Cardiac fibroblast (primary cell): ENCODE measurements around the gene UGT1A10.

Experiments used
- DNase-seq, 2 donors: peaks; one replicate each; pipeline versions ENCODE4 v3.0.0 to v3.0.0-alpha.2; 2010; ENCODE audit warnings: low read depth in 2 of 2
- H3K4me3 ChIP-seq, 2 donors: replicated peaks in 1 of 2; 1 replicate in 1 of 2; 2 replicates in 1 of 2; pipeline ENCODE4 v1.5.1; 2011; ENCODE audit warnings: low read depth in 2 of 2, low read length in 2 of 2, mild to moderate bottlenecking in 2 of 2, moderate library complexity in 1 of 2
- TF ChIP-seq, protein P1 (sequence below): IDR thresholded peaks from one replicate; pipeline ENCODE4 v1.5.1; 2011; ENCODE audit warnings: low read depth, mild to moderate bottlenecking, low read length, inconsistent platforms

Gene UGT1A10

DNA sequence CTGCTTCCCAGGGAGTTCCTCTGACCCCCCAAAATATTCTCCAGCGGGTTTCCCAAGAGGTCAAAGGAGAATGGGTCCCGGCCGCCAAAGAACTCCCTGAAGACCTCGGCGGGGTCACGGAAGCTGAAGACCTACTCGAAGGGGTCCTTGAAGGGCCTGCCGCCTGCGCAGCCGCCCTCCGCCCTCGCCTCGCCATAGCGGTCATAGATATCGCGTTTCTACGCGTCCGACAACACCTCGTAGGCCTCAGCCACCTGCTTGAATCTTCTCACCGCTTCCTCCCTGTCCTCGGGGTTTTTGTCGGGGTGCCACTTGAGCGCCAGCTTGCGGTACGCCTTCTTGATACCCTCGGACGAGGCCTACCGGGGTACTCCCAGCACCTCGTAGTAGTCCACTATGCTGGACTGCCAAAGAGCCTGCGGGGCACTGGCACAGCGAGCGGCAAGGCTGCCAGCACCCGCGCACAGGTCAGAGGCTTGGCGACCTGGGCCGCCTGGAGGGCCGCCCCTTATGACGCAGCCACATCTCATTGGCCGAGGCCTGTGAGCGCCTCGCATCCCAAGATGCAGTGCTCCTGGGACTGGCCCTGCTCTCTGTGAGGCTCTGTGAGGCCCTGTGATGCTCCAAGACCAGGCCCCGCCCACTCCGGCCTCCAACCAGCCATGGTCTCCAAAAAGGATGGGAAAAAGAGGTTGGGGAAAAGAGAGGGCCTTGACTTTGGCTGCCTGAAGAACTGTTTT, 118.8 kb downstream of the UGT1A10 start:
- H3K4me3 ChIP-seq: no peak overlapping the region
- TF ChIP-seq, protein P1, sequence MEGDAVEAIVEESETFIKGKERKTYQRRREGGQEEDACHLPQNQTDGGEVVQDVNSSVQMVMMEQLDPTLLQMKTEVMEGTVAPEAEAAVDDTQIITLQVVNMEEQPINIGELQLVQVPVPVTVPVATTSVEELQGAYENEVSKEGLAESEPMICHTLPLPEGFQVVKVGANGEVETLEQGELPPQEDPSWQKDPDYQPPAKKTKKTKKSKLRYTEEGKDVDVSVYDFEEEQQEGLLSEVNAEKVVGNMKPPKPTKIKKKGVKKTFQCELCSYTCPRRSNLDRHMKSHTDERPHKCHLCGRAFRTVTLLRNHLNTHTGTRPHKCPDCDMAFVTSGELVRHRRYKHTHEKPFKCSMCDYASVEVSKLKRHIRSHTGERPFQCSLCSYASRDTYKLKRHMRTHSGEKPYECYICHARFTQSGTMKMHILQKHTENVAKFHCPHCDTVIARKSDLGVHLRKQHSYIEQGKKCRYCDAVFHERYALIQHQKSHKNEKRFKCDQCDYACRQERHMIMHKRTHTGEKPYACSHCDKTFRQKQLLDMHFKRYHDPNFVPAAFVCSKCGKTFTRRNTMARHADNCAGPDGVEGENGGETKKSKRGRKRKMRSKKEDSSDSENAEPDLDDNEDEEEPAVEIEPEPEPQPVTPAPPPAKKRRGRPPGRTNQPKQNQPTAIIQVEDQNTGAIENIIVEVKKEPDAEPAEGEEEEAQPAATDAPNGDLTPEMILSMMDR: no peak
- no peak for DNase-seq

DNA sequence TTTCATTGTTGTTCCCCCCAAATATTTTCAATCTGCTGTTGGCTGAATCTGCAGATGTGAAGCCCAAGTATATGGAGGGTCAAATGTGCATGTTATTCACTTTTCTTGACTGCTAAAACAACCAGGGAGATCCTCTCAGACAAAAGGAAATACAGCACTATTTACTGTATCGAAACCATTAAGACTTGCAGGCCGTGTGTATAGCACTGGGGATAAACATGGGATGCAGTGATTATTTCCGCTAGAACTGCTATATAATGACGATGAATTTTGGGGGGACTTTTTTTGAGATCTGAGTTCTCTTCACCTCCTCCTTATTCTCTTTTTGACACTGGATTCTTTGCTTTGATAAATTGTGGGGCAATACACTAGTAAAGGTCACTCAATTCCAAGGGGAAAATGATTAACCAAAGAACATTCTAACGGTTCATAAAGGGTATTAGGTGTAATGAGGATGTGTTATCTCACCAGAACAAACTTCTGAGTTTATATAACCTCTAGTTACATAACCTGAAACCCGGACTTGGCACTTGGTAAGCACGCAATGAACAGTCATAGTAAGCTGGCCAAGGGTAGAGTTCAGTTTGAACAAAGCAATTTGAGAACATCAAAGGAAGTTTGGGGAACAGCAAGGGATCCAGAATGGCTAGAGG, 120.3 kb downstream of the UGT1A10 start:
- DNase-seq: no peak
- TF ChIP-seq, protein P1: no peak
- no peak overlapping the region for H3K4me3 ChIP-seq

DNA sequence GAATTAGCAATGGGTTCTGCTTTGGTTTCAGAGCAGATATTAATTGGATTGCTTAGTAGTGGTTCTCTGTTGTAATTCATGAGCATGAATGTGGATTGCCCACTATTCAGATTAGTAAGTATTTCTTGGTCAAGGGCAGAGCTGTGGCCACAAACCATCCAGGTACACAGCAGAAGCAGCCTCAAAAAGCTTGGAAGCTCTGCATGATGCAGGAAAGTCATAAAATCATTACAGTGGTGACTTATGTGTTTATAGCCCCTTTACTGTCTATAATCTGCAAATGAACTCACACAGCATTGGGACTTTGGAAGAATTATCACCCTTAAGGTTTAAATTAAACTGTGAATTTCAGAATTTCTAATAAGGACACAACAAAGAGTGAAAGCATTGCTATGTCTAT, 121.9 kb downstream of the UGT1A10 start:
- TF ChIP-seq, protein P1: no peak
- no peak overlapping the region for H3K4me3 ChIP-seq
- no peak for DNase-seq

DNA sequence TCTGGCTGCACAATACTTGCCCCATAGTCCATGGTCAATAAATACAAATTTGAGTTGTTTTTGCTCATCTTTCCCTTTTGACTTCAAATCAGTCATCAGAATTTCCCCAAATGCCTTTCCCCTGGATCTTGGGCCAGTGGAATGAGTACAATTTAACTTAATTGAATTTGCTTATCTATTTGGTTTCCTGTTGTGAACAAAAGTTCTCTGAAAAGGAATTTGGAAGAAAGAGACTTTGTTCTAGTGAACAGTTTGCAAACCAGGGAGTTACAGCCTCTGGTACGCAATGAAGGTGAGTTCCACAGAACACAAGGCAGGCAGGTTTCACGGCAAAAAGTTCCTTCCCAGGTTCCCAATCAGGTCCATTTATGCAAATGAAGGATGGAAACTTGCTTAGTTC, 122.6 kb downstream of the UGT1A10 start:
- peak in 1 of 2 donors; percentile 60 for DNase-seq
- TF ChIP-seq, protein P1: no peak

DNA sequence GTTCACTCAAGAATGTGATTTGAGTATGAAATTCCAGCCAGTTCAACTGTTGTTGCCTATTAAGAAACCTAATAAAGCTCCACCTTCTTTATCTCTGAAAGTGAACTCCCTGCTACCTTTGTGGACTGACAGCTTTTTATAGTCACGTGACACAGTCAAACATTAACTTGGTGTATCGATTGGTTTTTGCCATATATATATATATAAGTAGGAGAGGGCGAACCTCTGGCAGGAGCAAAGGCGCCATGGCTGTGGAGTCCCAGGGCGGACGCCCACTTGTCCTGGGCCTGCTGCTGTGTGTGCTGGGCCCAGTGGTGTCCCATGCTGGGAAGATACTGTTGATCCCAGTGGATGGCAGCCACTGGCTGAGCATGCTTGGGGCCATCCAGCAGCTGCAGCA, 123.8 kb downstream of the UGT1A10 start, which contains the start of gene UGT1A1:
UGT1A1 (plus strand) TSS at position 228 of the 400 bp plus-strand sequence; CDS start at position 246, 18 bp downstream.
- TF ChIP-seq, protein P1: no peak
- DNase-seq: no peak

More for the DNA sequence above, 122.6 kb downstream of the UGT1A10 start:
- no peak overlapping the region for H3K4me3 ChIP-seq

DNA sequence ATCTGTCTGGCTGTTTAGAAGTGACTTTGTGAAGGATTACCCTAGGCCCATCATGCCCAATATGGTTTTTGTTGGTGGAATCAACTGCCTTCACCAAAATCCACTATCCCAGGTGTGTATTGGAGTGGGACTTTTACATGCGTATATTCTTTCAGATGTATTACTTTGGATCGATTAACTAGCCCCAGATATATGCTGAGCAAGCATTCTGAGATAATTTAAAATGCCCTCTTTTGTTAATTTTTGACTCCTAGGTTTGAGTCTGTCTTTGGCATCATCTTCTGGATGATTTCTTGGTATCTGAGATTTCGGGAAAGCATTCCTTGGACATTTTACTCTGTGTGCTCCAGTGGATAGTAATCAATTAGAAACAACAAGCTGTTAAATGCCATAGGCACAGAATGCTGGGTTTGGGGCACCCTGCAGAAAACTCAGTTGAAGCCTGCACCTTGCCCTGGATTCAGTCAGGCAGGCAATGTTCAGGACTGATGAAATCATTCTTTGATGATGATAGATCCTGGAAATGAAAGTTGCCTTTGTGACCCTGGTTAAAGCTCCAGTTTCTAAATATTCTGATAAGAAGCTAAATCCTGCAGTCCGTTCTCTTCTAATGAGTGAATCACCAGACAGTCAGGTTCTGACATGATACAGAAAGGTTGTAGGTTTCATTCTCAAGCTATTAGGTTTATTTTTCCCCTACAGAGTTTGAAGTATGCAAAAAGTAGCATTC, 125.0 kb downstream of the UGT1A10 start:
- TF ChIP-seq, protein P1: no peak
- no peak overlapping the region for H3K4me3 ChIP-seq
- DNase-seq: peak in 1 of 2 donors; percentile 6

More for the DNA sequence above, 123.8 kb downstream of the UGT1A10 start, which contains the start of gene UGT1A1:
- H3K4me3 ChIP-seq: no peak within 1 kb of the TSS
